NK-92 (cell line): ENCODE results near the gene SEMA5B.

Experiments used
- DNase-seq: peaks from one replicate; lab custom pipeline; 2025; ENCODE audit not compliant: unreplicated experiment; lab: John Stamatoyannopoulos, UW

Gene SEMA5B

DNA sequence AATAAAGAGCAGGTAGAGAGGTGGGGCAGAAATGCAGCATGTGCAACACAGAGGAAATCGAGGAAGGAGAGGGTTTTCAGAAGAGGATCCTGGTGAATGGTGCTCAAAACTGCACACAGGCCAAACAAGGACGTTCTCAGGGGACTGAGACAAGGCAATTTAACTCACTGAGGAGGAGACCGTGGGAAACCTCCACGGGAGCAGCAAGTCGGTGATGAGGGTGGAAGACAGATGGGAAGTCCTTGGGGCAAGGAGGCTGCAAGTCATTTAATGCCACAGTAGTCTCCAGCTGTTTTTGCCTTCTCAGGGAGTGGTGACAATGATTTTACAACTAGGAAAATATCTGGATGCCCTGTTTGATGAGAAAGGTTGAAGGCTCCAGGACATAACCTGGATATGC lies 27.8 kb upstream of the SEMA5B start:
- no peak for DNase-seq

DNA sequence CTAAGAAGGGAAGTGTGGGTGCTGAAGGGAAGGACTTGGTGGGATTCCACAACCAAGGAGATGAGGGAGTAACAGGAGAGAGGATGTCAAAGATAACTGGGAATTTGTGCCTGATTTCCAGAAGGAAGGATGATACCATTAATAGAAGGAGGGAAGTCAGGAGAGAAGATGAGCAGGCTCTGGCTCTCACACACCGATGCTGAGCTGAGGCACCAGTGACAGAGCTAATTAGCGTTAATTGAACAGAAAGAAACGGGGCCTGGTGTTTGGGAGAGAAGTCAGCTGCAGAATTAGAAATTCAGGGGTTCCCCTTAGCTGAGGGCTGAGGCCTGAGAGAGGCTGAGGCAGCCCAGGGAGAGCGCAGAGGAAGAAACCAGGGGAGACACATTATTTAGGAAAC lies 27.4 kb upstream of the SEMA5B start:
- no peak for DNase-seq

DNA sequence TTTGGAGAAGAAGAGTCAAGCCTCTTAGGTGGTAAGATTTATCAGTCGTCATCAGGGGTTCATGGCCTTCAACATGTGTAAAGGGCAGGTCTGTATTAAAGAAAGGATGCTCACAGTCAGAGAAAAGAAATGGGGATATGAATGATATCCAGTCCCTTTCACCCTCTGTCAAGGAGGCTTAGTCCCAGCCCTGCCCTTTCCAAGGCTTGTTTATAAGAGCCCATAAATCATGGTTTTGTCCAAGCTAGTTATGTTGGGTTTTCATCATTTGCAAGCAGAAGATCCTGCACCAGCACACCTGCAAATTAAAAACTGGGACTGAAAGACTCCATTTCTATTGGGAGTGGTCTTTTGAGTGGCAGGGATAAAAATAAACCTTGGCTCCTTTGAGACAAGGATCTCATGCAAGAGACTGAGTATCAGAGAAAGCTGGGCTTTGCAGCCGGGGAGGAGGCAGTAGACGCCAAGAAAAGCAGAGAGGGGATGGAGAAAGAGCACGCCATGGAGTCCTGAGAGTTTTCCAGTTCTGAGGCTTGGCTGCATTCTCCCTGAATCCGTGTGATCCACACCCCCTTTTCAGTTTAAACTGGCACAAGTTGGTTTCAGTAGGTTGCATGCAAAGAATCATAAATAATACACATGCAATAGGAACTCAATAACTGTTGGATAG lies 26.7 kb upstream of the SEMA5B start:
- DNase-seq: no peak

DNA sequence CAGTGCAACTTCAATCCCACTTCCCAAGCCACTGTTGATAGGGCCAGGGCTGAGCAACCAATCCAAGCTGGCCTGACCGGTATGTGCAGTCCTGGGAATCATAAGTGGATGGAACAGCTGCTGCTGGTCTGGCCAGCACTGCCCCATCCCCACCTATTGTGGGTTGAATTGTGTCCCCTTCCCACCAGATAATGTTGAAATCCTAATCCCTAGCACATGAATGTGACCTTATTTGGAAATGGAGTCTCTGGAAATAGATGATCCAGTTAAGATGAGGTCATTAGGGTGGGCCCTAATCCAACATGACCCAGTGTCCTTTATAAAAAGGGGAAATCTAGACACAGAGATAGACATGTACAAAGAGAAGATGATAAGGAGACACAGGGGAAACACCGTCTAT lies 25.5 kb upstream of the SEMA5B start:
- DNase-seq: no peak

DNA sequence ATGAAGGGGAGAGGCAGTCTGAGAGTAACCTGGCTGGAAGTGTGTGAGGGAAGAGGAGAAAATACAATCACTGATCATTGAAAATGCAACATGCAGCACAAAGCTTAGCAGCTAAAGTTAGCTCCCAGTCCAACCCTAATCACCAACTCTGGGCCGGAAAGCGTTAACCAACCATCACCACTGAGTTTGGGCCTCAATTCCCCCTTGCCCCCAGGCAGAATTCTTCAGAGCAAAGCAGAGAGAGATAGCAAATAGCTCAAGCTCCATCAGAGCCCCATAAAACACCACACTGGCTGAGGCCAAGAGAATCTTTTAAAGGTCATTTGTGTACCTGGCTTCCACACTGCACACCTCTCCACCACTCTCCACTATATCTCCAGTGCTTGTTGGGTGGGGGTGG lies 23.1 kb upstream of the SEMA5B start:
- no peak for DNase-seq

DNA sequence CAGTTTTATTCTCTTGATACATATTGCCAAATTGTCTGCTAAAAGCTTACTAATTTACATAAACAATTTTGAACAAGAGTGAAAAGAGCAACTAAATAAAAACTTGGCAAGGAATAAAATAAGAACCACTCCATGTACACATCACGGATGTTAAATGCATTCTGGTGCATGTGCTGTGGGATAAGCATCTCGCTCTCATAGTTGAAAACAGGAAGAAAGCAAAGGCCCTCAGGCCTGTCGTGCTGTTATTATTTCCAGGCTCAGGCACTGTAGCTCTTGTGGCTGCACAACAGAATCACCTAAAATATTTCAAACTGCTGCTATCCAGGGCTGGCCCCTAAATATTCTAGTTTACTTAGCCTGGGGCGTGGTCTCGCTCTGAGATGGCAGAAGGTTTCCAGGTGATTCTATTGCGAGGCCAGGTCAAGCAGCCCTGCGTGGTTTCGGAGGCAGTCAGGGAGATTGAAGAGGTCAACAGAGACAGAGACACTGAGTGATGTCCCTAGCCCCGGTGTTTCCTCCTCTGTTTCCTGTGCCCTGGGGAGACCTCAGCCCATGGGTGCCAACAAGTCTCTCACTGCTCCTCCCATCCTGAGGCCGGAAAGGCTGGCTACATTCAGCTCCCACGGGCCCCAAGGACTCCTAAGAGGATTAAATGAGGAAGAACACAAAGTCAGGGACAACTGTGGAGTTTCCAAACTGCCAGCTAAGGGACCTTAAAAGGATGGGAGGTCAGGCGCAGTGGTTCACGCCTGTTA lies 21.1 kb upstream of the SEMA5B start:
- no peak for DNase-seq

DNA sequence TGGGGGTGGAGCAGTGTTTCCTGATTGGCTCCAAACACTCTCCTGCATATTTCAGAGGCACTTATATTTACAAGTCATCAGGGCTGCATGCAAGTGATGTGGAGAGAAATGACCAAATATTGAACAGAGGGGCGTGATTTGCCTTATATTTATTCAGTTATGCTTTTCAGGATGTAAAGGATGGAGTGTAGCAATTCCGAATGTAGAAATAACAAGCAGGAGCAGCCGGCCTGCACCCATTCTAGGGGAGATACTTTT lies 19.4 kb upstream of the SEMA5B start:
- no peak for DNase-seq

DNA sequence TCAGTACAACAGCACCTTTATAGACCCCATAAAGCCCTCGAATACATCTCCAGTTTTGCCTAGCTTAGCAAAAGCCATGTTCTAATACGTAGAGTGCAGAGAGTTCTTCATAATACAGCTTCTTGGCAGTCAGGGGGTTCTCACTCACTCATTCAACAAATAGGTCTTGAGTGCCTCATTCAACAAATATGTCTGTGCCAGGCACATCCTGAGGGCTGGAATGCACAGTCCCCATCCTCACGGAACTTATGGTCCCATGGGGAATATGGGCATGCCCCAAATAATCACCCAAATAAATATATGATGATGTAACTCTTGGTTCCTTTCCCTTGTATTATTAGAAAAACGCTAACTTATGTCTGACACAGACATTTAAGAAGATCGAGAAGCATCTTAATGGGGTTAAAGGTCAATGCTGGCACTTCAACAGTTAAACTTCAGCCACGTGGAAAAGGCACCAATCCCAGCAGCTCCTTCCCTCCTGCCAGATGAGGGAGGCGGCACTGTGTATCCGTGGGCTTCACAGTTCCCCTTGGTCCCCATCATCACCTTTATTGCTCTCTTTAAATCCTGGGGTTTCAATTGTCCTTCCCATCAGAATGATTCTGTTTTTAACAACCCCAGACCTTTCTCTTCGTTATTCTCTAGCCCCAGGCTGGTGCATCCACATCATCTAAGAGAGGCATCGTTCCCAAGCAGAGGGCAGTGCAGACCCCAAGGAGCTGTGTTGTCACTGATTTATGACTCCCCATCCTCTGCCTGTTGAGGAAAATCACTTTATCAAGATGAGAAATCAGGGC lies 18.9 kb upstream of the SEMA5B start:
- DNase-seq: no peak

DNA sequence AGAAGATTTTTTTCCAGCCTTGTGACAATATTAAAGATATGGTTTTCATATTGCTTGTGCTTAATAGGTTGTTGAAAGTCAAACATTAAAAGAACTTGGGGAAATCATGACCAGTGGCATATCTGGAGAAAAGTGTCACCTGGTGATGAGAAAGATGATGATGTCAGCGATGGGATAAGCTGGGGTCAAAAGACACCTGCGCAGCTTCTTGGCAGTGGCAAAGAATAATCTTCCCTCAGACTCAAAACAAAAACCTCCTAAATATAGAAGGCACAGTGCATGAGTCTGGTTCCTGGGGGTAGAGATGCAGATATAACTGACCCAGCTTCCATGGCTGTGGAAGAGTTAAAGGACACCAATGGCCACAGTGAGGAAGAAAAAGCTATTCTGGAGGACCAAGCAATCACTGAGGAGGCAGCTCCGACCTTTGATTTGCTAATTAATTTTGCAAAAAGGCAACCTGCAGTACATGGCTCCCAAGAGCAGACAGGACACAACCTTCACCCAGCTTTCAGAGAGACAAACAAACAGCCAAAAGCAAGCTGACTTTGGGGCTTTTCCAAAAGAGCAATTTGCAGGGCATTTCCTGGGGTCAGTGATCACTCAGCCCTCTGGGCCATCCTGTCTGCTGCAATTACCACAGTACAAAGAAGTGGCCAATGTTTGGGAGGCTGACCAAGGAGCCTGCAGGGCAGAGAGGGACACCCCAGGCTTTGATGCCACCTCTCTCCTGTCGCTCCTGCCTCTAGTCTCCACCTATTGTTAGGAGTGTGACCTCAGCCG lies 17.6 kb upstream of the SEMA5B start:
- no peak for DNase-seq

DNA sequence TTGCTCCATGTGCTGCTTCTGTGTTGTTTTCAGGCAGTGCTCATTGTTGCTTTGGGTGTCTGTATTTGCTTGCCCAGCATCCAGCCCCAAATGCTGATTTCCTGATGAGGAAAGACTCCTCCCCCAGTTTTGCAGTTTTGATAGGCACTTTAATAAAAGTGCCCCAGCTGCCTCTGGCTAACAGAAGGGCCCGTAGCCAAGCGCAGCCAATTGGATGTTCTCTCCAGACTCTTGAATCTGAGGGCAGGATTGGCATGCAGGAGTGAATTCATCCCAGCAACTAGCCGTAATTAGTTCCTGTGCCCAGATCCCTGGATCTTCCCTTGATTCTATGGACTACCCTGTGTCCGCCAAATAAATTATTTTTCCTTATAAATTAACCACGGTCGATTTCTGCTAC lies 14.8 kb upstream of the SEMA5B start:
- no peak for DNase-seq

DNA sequence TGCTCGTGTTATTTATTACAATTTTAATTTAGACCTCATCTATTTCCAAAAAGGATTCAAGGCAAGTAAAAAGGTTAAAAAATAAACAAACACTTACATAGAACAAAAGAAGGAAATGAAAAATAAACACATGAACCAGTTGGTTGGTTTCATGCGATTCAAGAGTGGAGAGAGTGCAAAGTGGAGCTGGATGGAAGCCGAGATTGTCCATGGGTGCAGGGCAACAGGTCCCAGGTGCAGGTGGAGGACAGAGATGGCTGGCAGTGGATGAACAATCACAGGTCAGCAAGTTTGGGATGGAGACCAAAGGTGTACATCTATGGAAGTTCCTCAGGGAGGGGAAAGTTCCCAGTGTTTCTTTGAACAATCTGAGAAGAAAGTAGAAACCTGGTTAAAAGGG lies 11.6 kb upstream of the SEMA5B start:
- no peak for DNase-seq

DNA sequence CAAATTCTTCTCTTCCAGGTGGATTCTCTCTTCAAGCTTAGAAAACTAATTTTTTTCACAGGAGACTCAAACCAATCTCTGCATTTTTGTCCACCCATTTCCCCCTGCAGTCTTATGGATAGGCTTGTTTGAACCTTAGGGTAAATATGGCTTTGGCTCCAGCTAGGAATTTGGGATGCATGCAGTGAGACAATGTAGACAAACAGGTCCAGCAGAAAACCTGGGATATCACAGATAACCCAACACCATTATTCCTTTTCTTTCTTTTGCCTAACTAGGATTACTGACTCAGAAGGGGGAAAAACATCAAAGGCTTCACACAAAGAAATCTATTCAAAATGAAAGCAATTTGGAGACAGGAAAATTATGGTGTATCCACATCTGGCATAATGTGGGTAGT lies 11.2 kb upstream of the SEMA5B start:
- no peak for DNase-seq

DNA sequence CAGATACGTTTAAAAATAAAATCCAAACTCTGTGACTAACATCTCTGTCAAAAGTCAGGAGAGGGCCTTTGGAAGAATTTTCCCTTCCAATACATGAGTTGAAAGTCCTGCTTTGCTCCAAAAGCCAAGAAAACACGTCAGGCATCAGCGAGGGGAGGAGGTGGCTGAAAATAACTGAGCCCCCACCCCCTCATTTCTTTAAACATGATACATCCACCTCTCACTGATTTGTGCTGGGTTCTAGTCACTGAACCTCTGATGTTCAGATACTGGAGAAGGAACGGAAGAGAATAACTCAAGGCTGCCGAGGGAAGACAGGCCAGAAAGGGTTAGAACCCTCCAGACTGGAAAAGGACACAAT lies 9.4 kb upstream of the SEMA5B start:
- DNase-seq: no peak

DNA sequence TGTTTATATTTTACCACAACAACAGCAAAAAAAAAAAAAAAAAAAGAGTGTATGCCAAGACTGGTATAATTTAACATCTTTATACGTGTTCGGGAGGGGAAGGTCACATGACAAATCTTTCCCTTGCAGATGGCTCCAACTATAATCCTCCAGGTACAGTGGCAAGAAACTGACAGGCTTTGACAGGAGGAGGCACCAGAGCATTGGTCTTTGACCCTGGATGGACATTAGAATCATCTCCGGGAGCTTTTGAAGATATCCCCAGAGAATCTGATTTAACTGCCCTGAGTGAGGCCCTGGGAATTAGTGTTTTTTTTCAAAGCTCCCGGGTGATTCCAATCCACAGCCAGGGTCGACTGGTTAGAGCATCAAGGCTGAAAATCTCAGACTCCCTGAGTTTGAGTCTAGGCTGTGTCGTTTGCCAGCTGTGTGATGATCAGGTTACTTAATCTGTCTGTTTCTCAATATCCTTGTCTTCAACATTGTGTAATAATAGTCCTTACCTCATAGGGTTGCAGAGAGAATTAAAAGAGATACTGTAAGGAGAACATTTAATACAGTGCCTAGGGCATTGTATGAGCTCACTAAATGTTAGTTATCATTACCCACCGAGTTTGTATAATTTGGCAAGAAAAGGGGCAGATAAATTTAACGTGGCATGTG lies 8.9 kb upstream of the SEMA5B start:
- no peak for DNase-seq

DNA sequence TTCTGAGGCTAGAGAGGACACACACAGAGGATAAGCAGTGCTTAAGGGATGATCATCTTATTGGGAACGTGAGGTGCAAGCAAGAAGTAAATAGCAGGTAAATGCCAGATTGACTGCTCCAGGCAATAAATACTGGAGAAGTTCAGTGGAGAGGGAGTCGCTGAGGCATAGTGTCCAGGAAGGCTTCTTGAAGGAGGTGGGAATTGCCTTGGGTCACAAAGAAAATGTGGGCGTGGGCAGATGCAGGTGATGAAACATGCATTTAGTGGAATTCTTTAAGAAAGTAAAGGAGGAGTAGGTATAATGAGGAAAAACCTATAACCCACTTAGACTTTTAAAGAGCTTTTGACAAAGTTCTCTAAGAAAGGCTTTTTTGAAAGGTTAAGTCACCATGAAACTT lies 7.4 kb upstream of the SEMA5B start:
- no peak for DNase-seq

DNA sequence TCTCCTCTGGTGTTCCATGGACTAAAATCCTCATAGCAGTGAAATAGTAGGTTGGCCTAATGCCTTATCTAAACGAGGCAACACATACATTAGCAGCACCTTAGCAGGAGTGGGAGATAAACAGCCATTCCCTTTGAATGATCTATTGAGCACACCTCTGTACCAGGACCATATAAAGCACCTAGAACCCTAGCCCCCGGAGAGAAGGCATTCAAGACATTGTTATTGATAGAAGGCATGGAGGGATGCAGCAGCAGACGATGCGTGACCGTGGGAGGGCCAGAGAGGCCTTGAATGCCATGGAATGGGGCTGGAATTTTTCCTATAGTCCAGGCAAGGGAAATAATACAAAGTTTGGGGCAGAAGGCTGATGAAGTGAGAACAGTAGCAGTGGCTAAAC lies 6.6 kb upstream of the SEMA5B start:
- no peak for DNase-seq

DNA sequence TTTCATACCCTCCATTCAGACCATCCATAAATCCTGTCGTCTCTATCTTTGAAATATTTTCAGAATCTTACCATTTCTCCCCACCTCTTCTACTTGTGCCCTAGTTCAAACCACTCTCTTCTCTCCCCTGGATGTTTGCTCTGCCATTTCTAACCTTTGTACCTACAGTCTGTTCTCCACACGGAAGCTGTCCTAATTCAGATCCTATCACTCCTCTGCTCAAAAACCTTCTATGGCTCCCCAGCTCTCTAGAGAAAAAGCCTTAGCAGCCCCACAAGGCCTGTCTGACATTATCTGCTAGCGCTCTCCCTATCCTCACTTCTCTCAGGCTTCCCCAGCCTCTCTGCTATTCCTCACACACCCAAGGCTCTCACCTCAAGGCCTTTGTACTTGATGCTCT lies 4.5 kb upstream of the SEMA5B start:
- no peak for DNase-seq

DNA sequence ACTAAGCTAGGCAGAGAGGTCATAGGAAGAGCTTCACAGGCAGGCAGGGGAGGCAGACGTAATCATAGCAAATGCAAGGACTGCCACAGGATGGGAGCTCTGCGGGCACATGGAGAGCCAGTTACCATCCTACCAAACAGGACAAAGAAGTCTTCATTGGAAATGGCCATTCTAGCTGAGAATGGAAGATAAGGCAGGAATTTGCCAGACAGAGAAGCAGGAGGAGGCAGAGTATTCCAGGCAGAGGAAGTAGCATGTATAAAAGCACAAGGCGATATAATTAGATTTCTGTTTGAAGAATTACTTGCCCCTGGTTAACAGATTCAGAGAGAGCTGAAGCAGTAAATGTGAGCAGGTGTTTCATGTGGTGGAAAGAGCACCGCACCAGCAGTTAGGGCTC lies 3.5 kb upstream of the SEMA5B start:
- DNase-seq: no peak

DNA sequence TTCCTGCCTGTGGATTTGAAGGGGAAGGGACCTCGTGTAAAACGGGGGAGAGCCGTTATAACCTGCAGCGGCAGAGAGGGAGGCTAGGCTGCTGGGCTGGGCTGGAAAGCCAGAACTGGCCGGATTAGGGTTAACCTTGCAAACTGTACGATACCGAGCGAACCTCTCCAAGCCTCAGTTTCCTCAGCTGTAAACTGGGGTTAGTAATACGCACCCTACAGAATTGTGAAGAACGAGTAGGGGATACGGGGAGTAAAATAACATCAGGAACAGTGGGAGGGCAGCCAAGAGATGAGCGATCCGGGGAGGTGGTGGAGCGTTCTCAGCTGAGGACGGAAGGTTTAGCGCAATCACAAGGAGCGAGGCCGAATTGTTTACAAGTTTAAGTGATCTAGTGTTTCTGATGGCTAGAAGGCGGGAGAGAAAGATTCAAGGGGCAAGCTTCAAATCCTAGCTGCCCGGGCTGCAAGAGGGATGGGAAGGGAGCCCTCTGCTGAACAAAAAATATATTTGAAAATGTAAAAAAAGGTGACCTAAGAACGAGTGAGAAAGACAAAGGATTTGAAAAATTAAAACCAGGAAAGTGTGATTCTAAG lies 768 bp upstream of the SEMA5B start:
- no peak for DNase-seq

DNA sequence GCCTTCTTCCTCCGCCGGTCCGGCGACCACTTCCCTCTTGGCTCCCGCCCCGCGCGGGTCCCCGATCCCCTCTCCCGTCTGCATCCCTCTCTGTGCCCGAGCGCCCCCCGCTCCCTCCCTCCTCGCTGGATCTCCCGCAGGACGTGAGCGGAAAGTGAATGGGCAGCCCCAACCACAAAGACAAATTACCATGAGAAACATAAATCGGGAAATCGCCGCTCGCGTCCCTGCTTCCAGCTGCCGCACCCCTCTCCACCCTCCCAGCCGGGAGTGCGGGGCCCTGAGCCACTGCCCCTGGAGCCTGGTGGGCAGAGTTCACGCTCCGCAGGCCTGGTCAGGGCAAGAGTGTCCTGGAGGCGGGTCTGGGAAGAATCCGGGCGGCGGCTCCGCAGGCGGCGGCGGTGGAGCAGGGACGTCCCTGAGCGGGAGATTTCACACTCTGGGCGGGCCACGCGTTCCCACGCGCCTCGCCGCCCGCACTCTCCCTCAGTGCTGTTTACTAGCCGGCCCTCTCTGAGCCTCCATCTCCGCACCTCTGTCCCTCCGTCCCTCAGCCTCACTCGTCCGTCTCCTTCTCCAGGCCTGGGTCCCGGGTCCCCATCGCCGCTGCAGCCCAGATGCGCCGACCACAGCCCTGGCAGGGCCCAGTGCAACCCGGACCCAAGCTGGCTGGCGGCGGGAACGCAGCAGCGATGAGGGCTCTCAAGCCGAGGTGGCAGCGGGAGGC lies 835 bp downstream of the SEMA5B start:
- no peak for DNase-seq
